Suprapubic skin (tissue), 4 donors: ENCODE data around the gene BCLAF3. TPM values are rescaled to one million over a fixed set of nuclear protein-coding genes. Genes with fewer than 3 reads are reported as not detected.

Experiments used
- DNase-seq, 2 donors: peaks; one replicate each; pipeline ENCODE4 v3.0.0-alpha.2; 2019; ENCODE audit warnings: low spot score in 2 of 2
- H3K27ac ChIP-seq: fragments of 200-600 bp; sonication (generic); one replicate; pipeline ENCODE4 v1.5.1; 2019
- H3K27me3 ChIP-seq: fragments of 200-600 bp; sonication (generic); one replicate; pipeline ENCODE4 v1.5.1; 2019
- H3K36me3 ChIP-seq: fragments of 200-600 bp; sonication (generic); one replicate; pipeline ENCODE4 v1.5.1; 2019
- H3K4me1 ChIP-seq: fragments of 200-600 bp; sonication (generic); one replicate; pipeline ENCODE4 v1.5.1; 2019
- H3K4me3 ChIP-seq: fragments of 200-600 bp; sonication (generic); one replicate; pipeline ENCODE4 v1.5.1; 2019; ENCODE audit warnings: mild to moderate bottlenecking
- H3K9me3 ChIP-seq: fragments of 200-600 bp; sonication (generic); one replicate; pipeline ENCODE4 v1.5.1; 2019
- EP300 ChIP-seq: sonication (generic); formaldehyde crosslinking; IDR thresholded peaks from one replicate; pipeline ENCODE4 v1.6.1; 2017; ENCODE audit warnings: antibody characterized with exemption
- POLR2A ChIP-seq, 2 donors: fragments of 450-650 bp; IDR thresholded peaks; one replicate each; pipeline ENCODE4 v1.6.1; 2017; ENCODE audit warnings: antibody characterized with exemption in 2 of 2, mild to moderate bottlenecking in 2 of 2, moderate library complexity in 2 of 2
- POLR2AphosphoS5 ChIP-seq, 3 donors: sonication (generic); formaldehyde crosslinking; IDR thresholded peaks; one replicate each; pipeline ENCODE4 v1.6.1; 2017; ENCODE audit warnings: antibody characterized with exemption in 3 of 3
- WGBS: methylation state at CpG from one replicate; pipeline ENCODE4 v1.1.5; 2018; 5-methylcytosine and 5-hydroxymethylcytosine counted together
- total RNA-seq, 4 donors: library from RNA; depleted of rRNA; stranded (reverse); fragments of >200 nt; gene quantifications; one replicate each; pipeline ENCODE4 v1.1.0, GENCODE V29; 2016
- TF ChIP-seq, protein P1 (sequence below), 2 donors: fragments of 200-600 bp in 1 of 2; fragments of 450-650 bp in 1 of 2; sonication (generic) in 1 of 2; IDR thresholded peaks; one replicate each; pipeline ENCODE4 v1.5.1; 2016 to 2019; ENCODE audit warnings: antibody characterized with exemption in 2 of 2, mild to moderate bottlenecking in 1 of 2, moderate library complexity in 1 of 2

Gene BCLAF3
- total RNA-seq, 4 donors from 2014 or later = 6.0 to 16.3 (median 7.4) TPM

- no peaks in the 10 kb centered on the region for H3K4me1 ChIP-seq
- H3K36me3 ChIP-seq = no peaks in the 10 kb centered on the region
- no peaks in the 10 kb centered on the region for H3K27me3 ChIP-seq
- H3K9me3 ChIP-seq = no peaks in the 10 kb centered on the region
- H3K27ac ChIP-seq = no peak overlapping the region
- no peak for DNase-seq
- TF ChIP-seq, protein P1, sequence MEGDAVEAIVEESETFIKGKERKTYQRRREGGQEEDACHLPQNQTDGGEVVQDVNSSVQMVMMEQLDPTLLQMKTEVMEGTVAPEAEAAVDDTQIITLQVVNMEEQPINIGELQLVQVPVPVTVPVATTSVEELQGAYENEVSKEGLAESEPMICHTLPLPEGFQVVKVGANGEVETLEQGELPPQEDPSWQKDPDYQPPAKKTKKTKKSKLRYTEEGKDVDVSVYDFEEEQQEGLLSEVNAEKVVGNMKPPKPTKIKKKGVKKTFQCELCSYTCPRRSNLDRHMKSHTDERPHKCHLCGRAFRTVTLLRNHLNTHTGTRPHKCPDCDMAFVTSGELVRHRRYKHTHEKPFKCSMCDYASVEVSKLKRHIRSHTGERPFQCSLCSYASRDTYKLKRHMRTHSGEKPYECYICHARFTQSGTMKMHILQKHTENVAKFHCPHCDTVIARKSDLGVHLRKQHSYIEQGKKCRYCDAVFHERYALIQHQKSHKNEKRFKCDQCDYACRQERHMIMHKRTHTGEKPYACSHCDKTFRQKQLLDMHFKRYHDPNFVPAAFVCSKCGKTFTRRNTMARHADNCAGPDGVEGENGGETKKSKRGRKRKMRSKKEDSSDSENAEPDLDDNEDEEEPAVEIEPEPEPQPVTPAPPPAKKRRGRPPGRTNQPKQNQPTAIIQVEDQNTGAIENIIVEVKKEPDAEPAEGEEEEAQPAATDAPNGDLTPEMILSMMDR (IDR thresholded peaks at IDR 0.05) = no peak
- TF ChIP-seq POLR2A (IDR thresholded peaks at IDR 0.05) = no peak
- TF ChIP-seq EP300 = no peak
- TF ChIP-seq POLR2AphosphoS5 (IDR thresholded peaks at IDR 0.05) = no peak
- no peak overlapping the region for H3K4me3 ChIP-seq
Observed at GRCh38 chrX:19975845-19976244, 15.0 kb downstream of the BCLAF3 start.

DNA sequence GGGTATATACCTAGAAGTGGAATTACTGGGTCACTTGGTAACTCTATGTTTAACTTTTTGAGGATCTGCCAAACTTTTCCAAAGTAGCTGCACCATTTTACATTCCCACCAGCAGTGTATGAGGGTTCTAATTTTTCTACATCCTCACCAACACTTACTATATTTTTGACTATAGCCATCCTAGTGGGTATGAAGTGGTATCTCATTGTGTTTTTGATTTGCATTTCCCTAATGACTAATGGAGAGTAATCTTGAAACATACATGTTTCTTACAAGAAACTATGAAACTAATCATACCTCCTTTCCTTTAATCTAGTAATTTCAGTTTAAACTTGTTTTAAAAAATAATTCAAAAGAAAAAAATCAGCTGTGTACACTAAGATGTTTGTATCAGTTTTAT, 17.9 kb downstream of the BCLAF3 start:
- no peak for DNase-seq
- TF ChIP-seq POLR2AphosphoS5 (IDR thresholded peaks at IDR 0.05) (no peak), POLR2A (IDR thresholded peaks at IDR 0.05) (no peak), EP300 (no peak)
- TF ChIP-seq, protein P1 (IDR thresholded peaks at IDR 0.05) = no peak
- no peaks in the 10 kb centered on the region for H3K27me3 ChIP-seq
- H3K4me3 ChIP-seq = no peak overlapping the region
- no peak overlapping the region for H3K27ac ChIP-seq
- no peaks in the 10 kb centered on the region for H3K9me3 ChIP-seq
- no peaks in the 10 kb centered on the region for H3K4me1 ChIP-seq
- H3K36me3 ChIP-seq = no peaks in the 10 kb centered on the region

DNA sequence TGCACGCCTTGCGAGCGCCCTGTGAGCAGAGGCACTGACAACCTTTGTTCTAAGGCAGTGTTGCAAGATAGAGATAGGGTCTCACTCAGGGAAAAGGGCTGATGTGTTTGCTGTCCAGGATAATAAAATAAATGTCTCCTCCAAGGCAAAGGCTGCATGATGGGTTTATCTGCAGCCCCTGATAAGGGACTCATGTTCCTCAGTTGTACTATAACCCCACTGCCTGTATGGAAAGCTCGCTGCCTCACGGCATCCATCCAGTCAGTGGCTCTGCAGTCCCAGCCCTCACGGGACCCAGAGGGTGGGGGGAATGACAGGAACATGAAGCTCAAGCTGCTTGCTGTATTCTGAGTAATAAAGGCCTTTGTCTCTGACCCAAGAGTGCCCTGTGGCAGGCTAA, 22.6 kb downstream of the BCLAF3 start:
- no peaks in the 10 kb centered on the region for H3K9me3 ChIP-seq
- H3K27ac ChIP-seq = no peak overlapping the region
- TF ChIP-seq, protein P1 (IDR thresholded peaks at IDR 0.05) = no peak
- no peak for TF ChIP-seq POLR2A (IDR thresholded peaks at IDR 0.05)
- TF ChIP-seq EP300 = no peak
- no peak for TF ChIP-seq POLR2AphosphoS5 (IDR thresholded peaks at IDR 0.05)
- H3K4me3 ChIP-seq = no peak overlapping the region
- H3K4me1 ChIP-seq = no peaks in the 10 kb centered on the region
- H3K36me3 ChIP-seq = peaks cover 5% of the 10 kb centered on the region
- WGBS = 92% methylated on average over 6 of the region's 6 CpGs
- DNase-seq = no peak
- no peaks in the 10 kb centered on the region for H3K27me3 ChIP-seq

DNA sequence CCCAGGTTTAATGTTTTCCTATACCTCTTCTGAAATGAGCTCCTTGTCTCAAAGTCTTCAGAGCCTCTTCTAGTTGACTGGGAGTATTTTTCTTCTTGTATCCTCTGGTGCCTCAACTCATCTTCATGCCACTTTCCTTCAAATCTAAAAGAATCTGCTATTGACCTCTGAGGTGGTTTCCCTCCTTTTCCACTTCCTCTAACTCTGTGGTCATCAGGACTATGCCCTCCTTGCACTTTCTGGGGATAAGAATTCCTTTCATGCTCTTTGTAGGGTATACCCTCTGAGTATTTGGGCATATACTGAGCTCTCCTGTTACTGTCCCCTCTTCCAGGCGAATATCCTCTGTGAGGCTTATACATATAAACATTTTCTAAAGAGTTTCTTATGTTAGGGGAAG, 24.8 kb downstream of the BCLAF3 start:
- H3K27me3 ChIP-seq = no peaks in the 10 kb centered on the region
- no peaks in the 10 kb centered on the region for H3K4me1 ChIP-seq
- WGBS = 90% methylated on average over 1 of the region's 1 CpG
- no peak overlapping the region for H3K27ac ChIP-seq
- TF ChIP-seq POLR2AphosphoS5 (IDR thresholded peaks at IDR 0.05) (no peak), POLR2A (IDR thresholded peaks at IDR 0.05) (no peak), EP300 (no peak)
- TF ChIP-seq, protein P1 (IDR thresholded peaks at IDR 0.05) = no peak
- H3K9me3 ChIP-seq = no peaks in the 10 kb centered on the region
- DNase-seq = no peak
- peaks cover 5% of the 10 kb centered on the region for H3K36me3 ChIP-seq
- no peak overlapping the region for H3K4me3 ChIP-seq

- Histone ChIP-seq H3K4me3 (no peak overlapping the region), H3K4me1 (no peaks in the 10 kb centered on the region), H3K9me3 (no peaks in the 10 kb centered on the region), H3K27me3 (no peaks in the 10 kb centered on the region), H3K27ac (no peak overlapping the region), H3K36me3 (peaks cover 5% of the 10 kb centered on the region)
- TF ChIP-seq, protein P1 (IDR thresholded peaks at IDR 0.05) = no peak
- TF ChIP-seq POLR2A (IDR thresholded peaks at IDR 0.05) (no peak), POLR2AphosphoS5 (IDR thresholded peaks at IDR 0.05) (no peak), EP300 (no peak)
- no peak for DNase-seq
- 77% methylated on average over 9 of the region's 9 CpGs for WGBS
Observed at GRCh38 chrX:19964017-19964710, 26.7 kb downstream of the BCLAF3 start.
